ENCODE measurements around the gene MKRN2OS.

GRCh38 chr3:12568747-12569146 lies 23.4 kb upstream of the MKRN2OS start:
- TF ChIP-seq CTCF (IDR thresholded peaks at IDR 0.05) (no peak), POLR2AphosphoS5 (IDR thresholded peaks at IDR 0.05) (no peak)
